Mesothelial cell of epicardium (in vitro differentiated cells): ENCODE measurements around the gene KRT39. TPM values are rescaled to one million over a fixed set of nuclear protein-coding genes. Genes with fewer than 3 reads are reported as not detected.
"Not testable (repeated sequence)": the region's sequence is repeated elsewhere in the genome, so short reads cannot be mapped to it uniquely, and the experiment has no call there.

ENCODE experiments used
- DNase-seq, 2 experiments: peaks; one replicate each; pipeline ENCODE4 v3.0.0; 2021; ENCODE audit warnings: low spot score in 2 of 2; ENCODE audit not compliant: unreplicated experiment in 2 of 2
- H3K27ac Mint-ChIP-seq: 2 replicates; pipeline ENCODE4 v1.8.0; 2021; ENCODE audit warnings: mixed read lengths
- H3K27me3 Mint-ChIP-seq: 2 replicates; pipeline ENCODE4 v1.8.0; 2021; ENCODE audit warnings: low read depth, mixed read lengths
- H3K36me3 Mint-ChIP-seq: 2 replicates; pipeline ENCODE4 v1.8.0; 2021; ENCODE audit warnings: mixed read lengths
- H3K4me1 Mint-ChIP-seq: 2 replicates; pipeline ENCODE4 v1.8.0; 2021; ENCODE audit warnings: mixed read lengths
- H3K4me3 Mint-ChIP-seq: 2 replicates; pipeline ENCODE4 v1.8.0; 2021; ENCODE audit warnings: mild to moderate bottlenecking, moderate library complexity, mixed read lengths
- H3K9me3 Mint-ChIP-seq: 2 replicates; pipeline ENCODE4 v1.8.0; 2021; ENCODE audit warnings: mixed read lengths
- CTCF ChIP-seq: fragments of 200-600 bp; sonication (generic); IDR thresholded peaks from one replicate; pipeline ENCODE4 v1.5.0; 2021; ENCODE audit warnings: antibody characterized with exemption; ENCODE audit not compliant: unreplicated experiment
- total RNA-seq: library from RNA; stranded (reverse); gene quantifications from 3 replicates; pipeline ENCODE4 v1.2.1, GENCODE V29; 2021

The KRT39 gene
- total RNA-seq, 1 donor from 2014 or later = not detected

GRCh38 chr17:41002814-41003213, 36.1 kb upstream of the KRT39 start:
- no peak for TF ChIP-seq CTCF
- no peak for DNase-seq
- peaks cover 3% of the 10 kb centered on the region for H3K9me3 Mint-ChIP-seq
- H3K36me3 Mint-ChIP-seq = no peaks in the 10 kb centered on the region
- no peaks in the 10 kb centered on the region for H3K27me3 Mint-ChIP-seq
- peaks cover 17% of the 10 kb centered on the region for H3K4me1 Mint-ChIP-seq
- peak overlapping the region; percentile 77 for H3K27ac Mint-ChIP-seq
- H3K4me3 Mint-ChIP-seq = no peak overlapping the region

DNA sequence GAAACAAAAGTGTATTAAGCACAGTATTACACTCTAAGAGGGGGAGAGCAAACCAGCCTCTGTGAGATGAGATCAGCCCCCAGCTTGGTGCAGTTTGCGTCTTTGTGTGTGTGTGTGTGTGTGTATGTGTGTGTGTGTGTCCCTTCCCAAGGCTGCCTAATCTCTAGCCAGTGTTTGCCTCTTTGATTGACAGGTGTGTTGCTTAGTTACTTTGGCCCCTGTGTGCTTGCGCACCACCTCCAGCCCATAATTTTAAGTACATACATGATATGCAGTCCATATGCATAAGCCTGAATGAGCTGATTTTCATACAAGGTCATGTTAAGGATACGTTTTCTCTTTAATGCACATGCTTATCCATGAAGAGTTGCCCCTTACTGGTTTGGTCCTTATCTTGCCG, 35.0 kb upstream of the KRT39 start:
- Mint-ChIP-seq H3K27ac (no peak overlapping the region), H3K4me1 (peaks cover 26% of the 10 kb centered on the region), H3K36me3 (no peaks in the 10 kb centered on the region), H3K27me3 (no peaks in the 10 kb centered on the region), H3K9me3 (peaks cover 3% of the 10 kb centered on the region), H3K4me3 (no peak overlapping the region)
- no peak for TF ChIP-seq CTCF
- DNase-seq = no peak

DNA sequence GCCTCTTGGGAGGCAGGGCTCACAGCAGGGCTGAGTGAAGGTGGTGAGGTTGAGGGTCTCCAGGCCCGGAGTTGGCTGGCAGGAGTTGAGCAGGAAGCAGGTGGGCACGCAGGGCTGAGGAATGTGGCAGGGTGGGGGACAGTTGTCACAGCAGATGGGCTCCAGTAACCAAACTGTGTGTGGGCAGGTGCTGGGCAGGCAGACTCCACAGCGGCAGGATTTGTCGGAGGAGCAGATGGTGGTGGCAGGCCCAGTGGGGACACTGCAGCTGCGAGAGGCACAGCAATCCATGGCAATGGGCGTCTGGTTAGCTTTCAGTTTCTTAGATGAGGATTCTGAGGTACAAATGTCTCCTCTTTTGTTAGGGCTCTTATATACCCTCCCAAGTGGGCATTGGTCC, 32.8 kb upstream of the KRT39 start, which contains the start of gene KRTAP3-2:
Gene KRTAP3-2, minus strand, starts transcription at position 344 of the 400 bp plus-strand sequence. Its CDS starts 53 bp downstream, at position 291.
- H3K27me3 Mint-ChIP-seq, DNase-seq, H3K4me3 Mint-ChIP-seq, H3K27ac Mint-ChIP-seq, H3K9me3 Mint-ChIP-seq, H3K36me3 Mint-ChIP-seq: not testable (repeated sequence)
- H3K4me1 Mint-ChIP-seq = peaks cover 22% of the 10 kb centered on the region

DNA sequence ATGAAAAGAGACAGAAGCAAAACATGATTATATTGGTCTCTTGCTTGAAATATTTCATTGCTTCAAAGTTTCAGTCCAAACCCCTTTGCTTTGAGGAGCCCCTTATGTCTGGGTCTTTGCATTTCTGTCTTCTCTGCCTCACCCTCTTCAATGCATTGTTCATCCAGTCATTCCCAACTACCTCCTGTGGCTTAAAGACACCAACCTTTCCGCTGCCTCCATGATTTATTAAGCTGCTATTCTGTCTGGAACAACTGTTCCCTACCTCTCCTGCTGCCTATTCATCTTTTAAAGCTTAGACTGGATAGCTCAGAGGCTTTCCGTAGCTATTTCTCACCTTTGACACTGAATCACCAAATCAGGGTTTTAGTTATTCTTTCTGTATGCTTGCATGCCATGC, 30.6 kb upstream of the KRT39 start:
- peaks cover 11% of the 10 kb centered on the region for H3K4me1 Mint-ChIP-seq
- H3K36me3 Mint-ChIP-seq = no peaks in the 10 kb centered on the region

DNA sequence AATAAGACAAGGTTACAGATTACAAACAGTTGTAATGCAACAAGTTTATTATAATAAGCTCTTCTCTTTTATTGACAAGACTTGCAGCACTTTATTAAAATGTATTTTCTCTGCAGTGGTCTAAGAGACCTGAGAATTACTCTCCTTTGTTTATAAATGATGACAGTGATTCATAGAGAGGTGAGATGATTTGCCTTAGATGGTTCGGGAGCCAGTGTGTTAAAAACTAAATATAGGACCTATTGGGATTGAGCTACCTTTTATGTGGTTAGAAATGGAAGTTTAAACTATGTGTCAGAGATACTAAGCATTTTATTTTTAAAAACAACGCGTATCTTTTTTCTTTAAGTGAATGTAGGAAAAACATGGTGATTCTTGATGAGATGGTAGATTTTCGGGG, 30.1 kb upstream of the KRT39 start:
- no peak for TF ChIP-seq CTCF
- no peaks in the 10 kb centered on the region for H3K27me3 Mint-ChIP-seq
- no peak overlapping the region for H3K27ac Mint-ChIP-seq
- no peak overlapping the region for H3K4me3 Mint-ChIP-seq
- H3K36me3 Mint-ChIP-seq = no peaks in the 10 kb centered on the region
- DNase-seq = no peak
- peaks cover 10% of the 10 kb centered on the region for H3K4me1 Mint-ChIP-seq
- H3K9me3 Mint-ChIP-seq = peaks cover 6% of the 10 kb centered on the region

More for the DNA sequence above, 30.6 kb upstream of the KRT39 start:
- no peak overlapping the region for H3K27ac Mint-ChIP-seq
- peaks cover 6% of the 10 kb centered on the region for H3K9me3 Mint-ChIP-seq
- DNase-seq = no peak
- H3K4me3 Mint-ChIP-seq = no peak overlapping the region
- H3K27me3 Mint-ChIP-seq = no peaks in the 10 kb centered on the region
- no peak for TF ChIP-seq CTCF

GRCh38 chr17:40995116-40995515, 28.4 kb upstream of the KRT39 start:
- Mint-ChIP-seq H3K9me3 (peaks cover 8% of the 10 kb centered on the region), H3K4me3 (no peak overlapping the region), H3K27me3 (no peaks in the 10 kb centered on the region), H3K4me1 (peaks cover 10% of the 10 kb centered on the region), H3K27ac (no peak overlapping the region), H3K36me3 (no peaks in the 10 kb centered on the region)
- TF ChIP-seq CTCF = no peak
- DNase-seq = no peak
